ENCODE measurements around the gene NPAS3. TPM values are rescaled to one million over a fixed set of nuclear protein-coding genes. Genes with fewer than 3 reads are reported as not detected.
A peak's percentile ranks its signal among the peaks of the same experiment; 100 is the strongest.

Gene NPAS3
- total and polyA plus RNA-seq, 2 donors (not counting 3 experiments of a cell fraction or from before 2014, with no cell fraction given): 0.10 to 0.13 TPM

- Histone ChIP-seq H3K27me3 (ENCODE audit: control insufficient read depth in 2 of 2, insufficient read depth in 2 of 2, low read length in 2 of 2) (no peaks in the 10 kb centered on the region), H2AFZ (ENCODE audit: low read depth, low read length) (no peak overlapping the region), H3K9ac (replicated peaks; ENCODE audit: extremely low read depth, insufficient read depth, low read length) (no peak overlapping the region), H3K4me1 (ENCODE audit: control insufficient read depth, extremely low read depth, insufficient read depth, low read length) (no peaks in the 10 kb centered on the region), H3K9me1 (replicated peaks; ENCODE audit: control insufficient read depth, extremely low read depth, insufficient read depth, low read length) (no peaks in the 10 kb centered on the region), H3K36me3 (ENCODE audit: control insufficient read depth in 2 of 2, extremely low read depth in 1 of 2, insufficient read depth in 2 of 2, low read length in 2 of 2) (no peaks in the 10 kb centered on the region), H3K79me2 (ENCODE audit: control insufficient read depth, insufficient read depth, low read length) (no peaks in the 10 kb centered on the region), H3K27ac (ENCODE audit: insufficient read depth, low read depth, low read length) (no peak overlapping the region), H3K9me3 (replicated peaks; ENCODE audit: control insufficient read depth, insufficient read depth, low read length) (no peaks in the 10 kb centered on the region), H4K20me1 (replicated peaks; ENCODE audit: control insufficient read depth, extremely low read depth, insufficient read depth, low read length) (no peaks in the 10 kb centered on the region), H3K4me2 (ENCODE audit: insufficient read depth, low read length) (no peak overlapping the region), H3K4me3 (replicated peaks in 1 of 3; ENCODE audit: insufficient read depth in 1 of 3, low read depth in 1 of 3, low read length in 3 of 3) (no peak overlapping the region)
- CTCF ChIA-PET: interaction anchor here (1.2 kb wide), 1 partner anchor 52 kb away, joined by 3 read pairs; no protein-coding TSS in a partner anchor
- POLR2A ChIA-PET: no interaction called here
- dilution Hi-C loops (cut with MboI; ENCODE audit: extremely low pct_ligation_motif_present, low sequenced_read_pairs) (no loop called here), intact Hi-C loops (cut with micrococcal nuclease) (no loop called here)
- FAIRE-seq (no peak), DNase-seq (ENCODE audit: low read depth, low spot score) (no peak)
- BruUV-seq (replicated peaks): no TSS peak
- TF ChIP-seq GATA2 (IDR thresholded peaks at IDR 0.05; ENCODE audit: insufficient read depth, insufficient read length, low read depth, low read length): no peak
- TF ChIP-seq FOS (IDR thresholded peaks at IDR 0.05; ENCODE audit: borderline replicate concordance, insufficient read depth, low read length): peak; percentile 15
These were observed 801.9 kb downstream of the NPAS3 start for GRCh38 chr14:33740531-33740930.

- Histone ChIP-seq H3K9me1 (replicated peaks; ENCODE audit: control insufficient read depth, extremely low read depth, insufficient read depth, low read length) (no peaks in the 10 kb centered on the region), H2AFZ (ENCODE audit: low read depth, low read length) (no peak overlapping the region), H3K79me2 (ENCODE audit: control insufficient read depth, insufficient read depth, low read length) (no peaks in the 10 kb centered on the region), H4K20me1 (replicated peaks; ENCODE audit: control insufficient read depth, extremely low read depth, insufficient read depth, low read length) (no peaks in the 10 kb centered on the region), H3K36me3 (ENCODE audit: control insufficient read depth in 2 of 2, extremely low read depth in 1 of 2, insufficient read depth in 2 of 2, low read length in 2 of 2) (no peaks in the 10 kb centered on the region), H3K4me1 (ENCODE audit: control insufficient read depth, extremely low read depth, insufficient read depth, low read length) (no peaks in the 10 kb centered on the region), H3K4me2 (ENCODE audit: insufficient read depth, low read length) (no peak overlapping the region), H3K27me3 (ENCODE audit: control insufficient read depth in 2 of 2, insufficient read depth in 2 of 2, low read length in 2 of 2) (no peaks in the 10 kb centered on the region), H3K9ac (replicated peaks; ENCODE audit: extremely low read depth, insufficient read depth, low read length) (no peak overlapping the region), H3K9me3 (replicated peaks; ENCODE audit: control insufficient read depth, insufficient read depth, low read length) (no peaks in the 10 kb centered on the region), H3K27ac (ENCODE audit: insufficient read depth, low read depth, low read length) (no peak overlapping the region), H3K4me3 (replicated peaks in 1 of 3; ENCODE audit: insufficient read depth in 1 of 3, low read depth in 1 of 3, low read length in 3 of 3) (no peak overlapping the region)
- POLR2A ChIA-PET: no interaction called here
- CTCF ChIA-PET: interaction anchor here (1.8 kb wide), 1 partner anchor 9 kb away, joined by 7 read pairs; no protein-coding TSS in a partner anchor
- no peak for TF ChIP-seq FOS (IDR thresholded peaks at IDR 0.05; ENCODE audit: borderline replicate concordance, insufficient read depth, low read length)
- no peak for TF ChIP-seq JUN (IDR thresholded peaks at IDR 0.05; ENCODE audit: borderline replicate concordance, insufficient read depth, insufficient read length, low read depth)
- FAIRE-seq: no peak
- dilution Hi-C loops (cut with MboI; ENCODE audit: extremely low pct_ligation_motif_present, low sequenced_read_pairs) (no loop called here), intact Hi-C loops (cut with micrococcal nuclease) (no loop called here)
- no TSS peak for BruUV-seq (replicated peaks)
- no peak for DNase-seq (ENCODE audit: low read depth, low spot score)
These were observed 803.5 kb downstream of the NPAS3 start for GRCh38 chr14:33742166-33742565.

Data from endothelial cell of umbilical vein (primary cell).